Brain pericyte (primary cell): ENCODE data around the gene AOAH.
"Not testable (repeated sequence)": the region's sequence is repeated elsewhere in the genome, so short reads cannot be mapped to it uniquely, and the experiment has no call there.

ENCODE experiments used
- DNase-seq: peaks from one replicate; pipeline ENCODE4 v3.0.0-alpha.2; 2012; ENCODE audit warnings: low read depth, low spot score

AOAH gene

DNA sequence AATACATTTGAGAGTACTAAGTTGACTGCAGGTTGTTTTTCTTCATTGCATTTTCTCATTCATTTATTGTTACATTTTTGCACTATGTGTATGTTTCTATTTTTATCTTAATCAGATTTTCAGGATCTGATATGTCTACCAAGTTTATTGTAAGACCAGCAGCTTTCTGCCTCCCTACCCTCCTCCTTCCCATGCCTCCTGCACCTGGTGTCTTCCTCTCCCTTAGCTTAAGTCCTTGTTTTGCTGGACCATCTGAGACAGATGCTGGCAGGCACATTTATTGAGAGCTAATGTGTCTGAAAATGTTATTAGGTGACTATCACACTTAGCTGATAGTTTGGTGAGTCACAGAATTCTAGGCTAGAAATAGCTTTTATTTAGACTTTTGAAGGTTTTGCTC lies 255.1 kb downstream of the AOAH start:
- no peak for DNase-seq

DNA sequence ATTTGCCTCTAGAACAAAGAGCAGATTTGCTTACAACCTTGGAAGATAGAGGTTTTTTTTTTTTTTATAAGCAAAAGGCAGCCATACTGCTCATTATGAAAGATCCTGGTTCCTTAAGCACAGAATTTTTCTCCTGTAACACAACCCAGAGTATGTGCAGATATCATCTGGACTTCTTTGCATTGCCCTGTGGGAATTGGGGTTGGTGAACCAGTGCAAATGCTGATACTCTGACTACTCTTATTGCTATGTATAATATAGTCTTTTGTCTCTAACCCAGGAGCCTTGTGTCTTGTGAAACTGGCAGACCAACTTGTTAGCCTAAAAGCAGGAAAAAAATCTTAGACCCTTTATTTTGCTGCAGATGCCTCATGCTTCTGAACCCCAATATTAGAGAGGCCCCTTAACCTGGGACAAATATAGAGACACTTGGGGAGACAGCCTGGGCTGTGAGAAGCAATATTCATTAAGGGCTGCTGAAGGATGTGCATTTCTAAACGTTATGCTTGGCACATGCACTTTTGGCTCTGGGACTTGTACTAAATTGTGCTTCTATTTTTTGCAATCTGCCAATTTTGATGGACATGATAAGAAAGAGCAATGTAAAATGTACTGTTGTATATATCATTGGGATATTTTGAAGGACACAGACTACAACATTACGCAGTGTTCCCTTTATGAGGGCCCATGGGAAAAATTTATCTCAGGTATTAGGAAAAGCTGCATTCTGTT lies 255.8 kb downstream of the AOAH start:
- no peak for DNase-seq

DNA sequence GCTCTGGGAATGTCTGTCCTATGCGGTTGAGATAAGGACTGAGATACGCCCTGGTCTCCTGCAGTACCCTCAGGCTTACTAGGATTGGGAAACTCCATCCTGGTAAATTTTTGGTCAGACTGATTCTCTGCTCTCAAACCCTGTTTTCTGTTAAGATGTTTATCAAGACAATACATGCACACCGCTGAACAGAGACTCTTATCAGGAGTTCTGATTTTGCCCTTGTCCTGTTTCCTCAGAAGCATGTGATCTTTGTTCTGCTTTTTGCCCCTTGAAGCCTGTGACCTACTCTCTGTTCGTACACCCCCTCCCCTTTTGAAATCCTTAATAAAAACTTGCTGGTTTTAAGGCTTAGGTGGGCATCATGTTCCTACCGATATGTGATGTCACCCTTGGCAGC lies 258.3 kb downstream of the AOAH start:
- DNase-seq, result not testable (repeated sequence)

DNA sequence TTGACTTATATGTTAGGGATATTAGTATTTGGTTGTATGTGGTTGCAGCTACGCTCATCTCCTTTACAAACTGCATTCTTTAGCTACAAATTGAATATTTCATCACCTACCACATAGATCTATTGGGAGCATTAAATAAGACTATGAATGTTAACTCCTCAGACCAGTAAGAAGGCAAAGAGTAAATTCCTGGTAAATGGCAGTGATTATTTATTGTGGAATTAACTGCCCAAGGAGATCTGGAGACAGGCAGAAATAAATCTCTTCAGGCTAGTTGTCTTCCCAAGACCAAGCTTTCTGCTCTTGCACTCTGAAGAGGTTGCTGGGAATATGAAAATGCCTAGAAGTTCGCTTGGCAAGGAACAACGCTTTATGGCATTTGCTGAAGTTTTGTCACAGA lies 260.0 kb downstream of the AOAH start:
- DNase-seq, result no peak
